Prostate gland (tissue), 2 donors: ENCODE results near the gene CTDSP1.

Experiments used
- POLR2A ChIP-seq: fragments of 450-650 bp; IDR thresholded peaks from one replicate; pipeline ENCODE4 v1.6.1; 2016; ENCODE audit warnings: antibody characterized with exemption, mild to moderate bottlenecking
- POLR2AphosphoS5 ChIP-seq: sonication (generic); formaldehyde crosslinking; IDR thresholded peaks from one replicate; pipeline ENCODE4 v1.6.1; 2017; ENCODE audit warnings: antibody characterized with exemption
- TF ChIP-seq, protein P1 (sequence below), 4 experiments: fragments of 200-600 bp in 2 of 4; fragments of 450-650 bp in 2 of 4; sonication (generic) in 2 of 4; IDR thresholded peaks; 1 replicate in 3 of 4; 2 replicates in 1 of 4; pipeline ENCODE4 v1.5.1; 2016 to 2019; ENCODE audit warnings: antibody characterized with exemption in 4 of 4, mild to moderate bottlenecking in 2 of 4, moderate library complexity in 2 of 4

DNA sequence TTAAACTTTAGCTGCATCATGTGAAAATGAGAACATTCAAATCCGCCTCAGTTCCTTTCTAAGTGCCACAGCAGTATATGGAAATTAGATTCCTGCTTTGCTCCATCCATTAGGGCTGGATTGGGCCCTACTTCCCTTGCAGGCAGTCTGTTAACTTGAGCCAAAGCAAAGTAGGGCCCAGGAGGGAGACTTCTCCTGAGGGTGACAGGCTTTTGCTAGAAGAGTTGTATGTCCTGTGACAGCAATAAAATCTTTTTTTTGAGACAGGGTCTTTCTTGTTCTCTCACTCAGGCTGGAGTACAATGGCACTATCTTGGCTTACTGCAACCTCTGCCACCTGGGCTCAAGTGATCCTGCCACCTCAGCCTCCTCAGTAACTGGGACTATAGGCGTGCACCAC is 47.4 kb downstream of the CTDSP1 start:
- TF ChIP-seq, protein P1, sequence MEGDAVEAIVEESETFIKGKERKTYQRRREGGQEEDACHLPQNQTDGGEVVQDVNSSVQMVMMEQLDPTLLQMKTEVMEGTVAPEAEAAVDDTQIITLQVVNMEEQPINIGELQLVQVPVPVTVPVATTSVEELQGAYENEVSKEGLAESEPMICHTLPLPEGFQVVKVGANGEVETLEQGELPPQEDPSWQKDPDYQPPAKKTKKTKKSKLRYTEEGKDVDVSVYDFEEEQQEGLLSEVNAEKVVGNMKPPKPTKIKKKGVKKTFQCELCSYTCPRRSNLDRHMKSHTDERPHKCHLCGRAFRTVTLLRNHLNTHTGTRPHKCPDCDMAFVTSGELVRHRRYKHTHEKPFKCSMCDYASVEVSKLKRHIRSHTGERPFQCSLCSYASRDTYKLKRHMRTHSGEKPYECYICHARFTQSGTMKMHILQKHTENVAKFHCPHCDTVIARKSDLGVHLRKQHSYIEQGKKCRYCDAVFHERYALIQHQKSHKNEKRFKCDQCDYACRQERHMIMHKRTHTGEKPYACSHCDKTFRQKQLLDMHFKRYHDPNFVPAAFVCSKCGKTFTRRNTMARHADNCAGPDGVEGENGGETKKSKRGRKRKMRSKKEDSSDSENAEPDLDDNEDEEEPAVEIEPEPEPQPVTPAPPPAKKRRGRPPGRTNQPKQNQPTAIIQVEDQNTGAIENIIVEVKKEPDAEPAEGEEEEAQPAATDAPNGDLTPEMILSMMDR (IDR thresholded peaks at IDR 0.05): no peak
- no peak for TF ChIP-seq POLR2A
- no peak for TF ChIP-seq POLR2AphosphoS5
